GM12874 (cell line): ENCODE results near the gene CDC16.

ENCODE experiments used
- CTCF ChIP-seq: IDR thresholded peaks from 2 replicates; pipeline ENCODE4 v1.5.1; 2011; ENCODE audit warnings: low read depth, mild to moderate bottlenecking, control low read depth, low read length, moderate library complexity; ENCODE audit not compliant: insufficient read depth

CDC16 gene

GRCh38 chr13:114234645-114235421 lies at the start of gene CDC16:
Gene CDC16 (plus strand): TSS chr13:114234897. CDS start chr13:114235085, 188 bp downstream.
- TF ChIP-seq CTCF = peak; percentile 20; the same call in 1 of the 2 replicates

DNA sequence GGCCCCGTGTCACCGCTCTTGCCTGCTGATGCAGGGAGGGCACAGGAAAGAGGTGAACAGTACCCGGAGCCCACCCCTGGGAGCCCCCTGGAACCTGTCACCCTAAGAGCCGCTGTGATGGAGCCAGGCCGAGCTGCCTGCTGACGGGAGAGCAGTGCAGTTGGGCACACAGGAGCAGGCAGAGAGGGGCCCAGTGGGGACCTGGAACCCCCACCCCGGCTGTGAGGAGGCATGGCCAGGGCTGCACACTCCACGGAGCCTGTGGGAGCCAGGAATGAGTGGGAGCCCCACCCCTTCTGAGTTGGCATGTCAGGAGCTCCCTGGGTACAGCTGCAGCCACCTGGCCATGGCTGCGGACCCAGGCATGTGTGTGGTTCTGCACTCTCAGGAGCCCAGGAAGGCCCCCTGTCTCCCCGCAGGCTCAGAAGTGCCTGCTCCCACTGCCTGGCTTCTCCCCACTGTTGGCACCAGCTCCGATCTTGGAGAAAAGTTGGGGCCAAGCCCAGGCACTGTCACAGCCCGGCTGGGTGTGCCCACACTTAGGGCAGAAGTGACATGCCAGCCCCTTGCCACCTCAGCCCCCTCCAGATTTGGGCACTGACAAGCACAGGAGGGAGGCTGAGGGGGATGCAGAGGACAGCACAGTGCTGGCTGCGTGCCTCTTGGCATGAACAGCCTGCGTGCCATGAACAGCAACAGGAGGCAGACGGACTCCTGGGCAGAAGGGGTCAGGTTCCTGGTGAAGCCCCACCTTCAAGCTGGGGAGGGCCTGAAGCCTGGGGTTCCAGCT lies 49.3 kb upstream of the CDC16 start:
- TF ChIP-seq CTCF = no peak

DNA sequence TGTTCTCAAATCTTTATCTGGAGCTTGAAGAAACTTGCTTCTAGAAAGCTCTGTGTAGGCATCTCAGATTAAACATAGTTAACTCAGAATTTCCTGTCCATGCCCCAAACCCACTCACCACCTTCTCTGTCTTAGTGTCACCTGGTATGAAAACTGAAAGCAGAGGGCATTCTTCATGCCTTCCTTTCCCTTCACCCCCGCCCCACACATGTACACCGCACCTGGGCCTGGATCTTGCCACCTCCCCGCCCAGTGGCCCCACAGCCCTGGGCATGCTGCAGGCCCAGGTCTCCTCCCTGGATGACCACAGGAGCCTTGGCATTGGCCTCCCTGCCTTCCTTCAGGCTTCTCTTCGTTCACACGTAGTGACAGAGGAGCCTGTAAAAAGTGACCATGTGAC lies 39.8 kb upstream of the CDC16 start:
- no peak for TF ChIP-seq CTCF

DNA sequence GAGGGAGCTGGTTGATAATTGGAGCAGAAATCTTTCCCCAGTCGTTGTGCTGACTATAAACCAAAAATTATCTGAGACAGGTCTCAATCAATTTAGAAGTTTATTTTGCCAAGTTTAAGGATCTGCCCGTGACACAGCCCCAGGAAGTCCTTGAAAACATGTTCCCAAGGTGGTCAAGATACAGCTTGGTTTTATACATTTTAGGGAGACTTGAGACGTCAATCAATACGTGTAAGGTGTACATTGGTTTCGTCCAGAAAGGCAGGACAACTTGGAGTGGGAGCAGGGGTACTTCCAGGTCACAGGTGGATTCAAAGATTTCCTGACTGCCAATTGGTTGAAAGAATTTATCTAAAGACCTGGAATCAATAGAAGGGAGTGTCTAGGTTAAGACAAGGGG lies 38.1 kb upstream of the CDC16 start:
- no peak for TF ChIP-seq CTCF

- TF ChIP-seq CTCF = no peak
Measured at GRCh38 chr13:114198556-114198955, 36.1 kb upstream of the CDC16 start.

- TF ChIP-seq CTCF = no peak
Measured at GRCh38 chr13:114199954-114200353, 34.7 kb upstream of the CDC16 start.

- no peak for TF ChIP-seq CTCF
Measured at GRCh38 chr13:114200399-114200911, 34.2 kb upstream of the CDC16 start.
